H4 (cell line): ENCODE results near the gene PFDN1. TPM values are rescaled to one million over a fixed set of nuclear protein-coding genes. Genes with fewer than 3 reads are reported as not detected.

ENCODE experiments used
- DNase-seq: peaks from one replicate; pipeline ENCODE4 v3.0.0-alpha.2; 2015; ENCODE audit warnings: low spot score
- total RNA-seq: library from RNA; depleted of rRNA; stranded (reverse); fragments of >200 nt; shearing (Covaris generic); gene quantifications from 2 replicates; pipeline ENCODE4 v1.2.3, GENCODE V29; 2014

The PFDN1 gene
- total RNA-seq, 1 experiment from 2014 or later = 77.4 TPM

GRCh38 chr5:140328036-140328764, 25.3 kb upstream of the PFDN1 start:
- DNase-seq = no peak

GRCh38 chr5:140327589-140327988, 24.7 kb upstream of the PFDN1 start:
- peak; percentile 30 for DNase-seq

- no peak for DNase-seq
These were observed 22.6 kb upstream of the PFDN1 start for GRCh38 chr5:140325486-140325885.

- no peak for DNase-seq
These were observed 21.8 kb upstream of the PFDN1 start for GRCh38 chr5:140324617-140325241.

- no peak for DNase-seq
These were observed 21.2 kb upstream of the PFDN1 start for GRCh38 chr5:140324041-140324600.

GRCh38 chr5:140322751-140323731, 20.1 kb upstream of the PFDN1 start:
- no peak for DNase-seq

- no peak for DNase-seq
These were observed 18.9 kb upstream of the PFDN1 start for GRCh38 chr5:140321796-140322195.

GRCh38 chr5:140319833-140320232, 16.9 kb upstream of the PFDN1 start:
- no peak for DNase-seq

GRCh38 chr5:140318792-140319191, 15.9 kb upstream of the PFDN1 start:
- no peak for DNase-seq

GRCh38 chr5:140317859-140318258, 15.0 kb upstream of the PFDN1 start:
- DNase-seq = no peak

- DNase-seq = no peak
These were observed 9.9 kb upstream of the PFDN1 start for GRCh38 chr5:140312791-140313189.

GRCh38 chr5:140312067-140312790, 9.3 kb upstream of the PFDN1 start:
- DNase-seq = peak; percentile 58

GRCh38 chr5:140311011-140311467, 8.1 kb upstream of the PFDN1 start:
- peak; percentile 68 for DNase-seq

GRCh38 chr5:140310434-140310833, 7.5 kb upstream of the PFDN1 start:
- DNase-seq = no peak

GRCh38 chr5:140309706-140310249, 6.9 kb upstream of the PFDN1 start:
- no peak for DNase-seq

- no peak for DNase-seq
These were observed 2.6 kb upstream of the PFDN1 start for GRCh38 chr5:140305471-140305870.

GRCh38 chr5:140303966-140304365, 1.1 kb upstream of the PFDN1 start:
- DNase-seq = no peak

GRCh38 chr5:140301136-140301535, 1.8 kb downstream of the PFDN1 start:
- DNase-seq = no peak

GRCh38 chr5:140299056-140299455, 3.8 kb downstream of the PFDN1 start:
- no peak for DNase-seq

GRCh38 chr5:140298183-140298601, 4.7 kb downstream of the PFDN1 start:
- DNase-seq = no peak

- DNase-seq = no peak
These were observed 5.6 kb downstream of the PFDN1 start for GRCh38 chr5:140297283-140297682.
